D721Med (cell line): ENCODE data around the gene MVB12B.
A peak's percentile ranks its signal among the peaks of the same experiment; 100 is the strongest.

Source experiments
- DNase-seq: peaks from one replicate; pipeline ENCODE4 v3.0.0; 2011; ENCODE audit warnings: low spot score; ENCODE audit not compliant: insufficient read length
- FAIRE-seq: peaks from 2 replicates; lab custom pipeline; 2011; peaks lifted over from hg19 to GRCh38; lab: Jason Lieb, UNC
- CTCF ChIP-seq: IDR thresholded peaks from 2 replicates; pipeline ENCODE4 v1.5.1; 2012; ENCODE audit warnings: mild to moderate bottlenecking, control low read depth; ENCODE audit not compliant: insufficient read depth; ENCODE audit errors: missing control alignments

Gene MVB12B

GRCh38 chr9:126316085-126316655 is 10.5 kb upstream of the MVB12B start:
- FAIRE-seq (no peak), DNase-seq (no peak)
- no peak for TF ChIP-seq CTCF

GRCh38 chr9:126317513-126317912 is 9.1 kb upstream of the MVB12B start:
- FAIRE-seq (no peak), DNase-seq (no peak)
- peak; percentile 41 for TF ChIP-seq CTCF

- TF ChIP-seq CTCF = no peak
- DNase-seq = no peak
- no peak for FAIRE-seq
Measured at GRCh38 chr9:126318858-126319257, 7.8 kb upstream of the MVB12B start.

GRCh38 chr9:126319671-126320070 is 7.0 kb upstream of the MVB12B start:
- no peak for FAIRE-seq
- no peak for DNase-seq
- no peak for TF ChIP-seq CTCF

GRCh38 chr9:126320158-126320922 is 6.3 kb upstream of the MVB12B start:
- FAIRE-seq = no peak
- DNase-seq = no peak
- no peak for TF ChIP-seq CTCF

- TF ChIP-seq CTCF = no peak
- FAIRE-seq = no peak
Measured at GRCh38 chr9:126321742-126322141, 4.9 kb upstream of the MVB12B start.

GRCh38 chr9:126325821-126326220 is 808 bp upstream of the MVB12B start:
- DNase-seq (no peak), FAIRE-seq (no peak)
- TF ChIP-seq CTCF = no peak

More at GRCh38 chr9:126321742-126322141, 4.9 kb upstream of the MVB12B start:
- no peak for DNase-seq
